NB4 (cell line): ENCODE results near the gene LRP4.

Experiments used
- CTCF ChIP-seq: IDR thresholded peaks from one replicate; pipeline ENCODE4 v1.5.1; 2012; ENCODE audit warnings: low read depth, low read length
- POLR2A ChIP-seq: IDR thresholded peaks from 2 replicates; pipeline ENCODE4 v1.6.1; 2011; ENCODE audit warnings: mild to moderate bottlenecking; ENCODE audit not compliant: insufficient read length; ENCODE audit errors: extremely low read depth

DNA sequence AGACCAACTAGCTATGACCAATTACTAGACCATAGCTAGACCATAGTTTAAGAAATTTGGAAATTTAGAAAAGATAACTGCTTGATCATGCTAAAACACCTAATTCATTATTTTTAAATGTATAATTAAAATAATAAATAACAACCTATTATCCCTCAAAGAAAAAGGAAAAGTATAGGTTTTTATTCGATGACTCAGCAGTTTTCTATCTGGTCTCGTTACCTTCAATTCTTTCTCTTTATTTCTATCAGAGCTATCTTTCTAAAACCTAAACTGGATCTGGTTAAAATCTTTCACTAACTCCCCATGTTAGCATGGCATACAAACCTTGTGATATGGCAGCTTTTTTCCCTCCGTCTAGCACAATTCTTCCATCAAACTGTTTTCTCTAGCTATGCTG lies 45.5 kb upstream of the LRP4 start:
- TF ChIP-seq CTCF (no peak), POLR2A (no peak)
